ENCODE data around the gene NECAB2.

The NECAB2 gene

GRCh38 chr16:84039696-84040095, 71.7 kb downstream of the NECAB2 start:
- no peak for DNase-seq (ENCODE audit: low read depth)
- H3K4me3 ChIP-seq (ENCODE audit: low read length): no peak overlapping the region
- TF ChIP-seq CTCF (conservative IDR thresholded peaks at IDR 0.05; ENCODE audit: low read depth, low read length): no peak

DNA sequence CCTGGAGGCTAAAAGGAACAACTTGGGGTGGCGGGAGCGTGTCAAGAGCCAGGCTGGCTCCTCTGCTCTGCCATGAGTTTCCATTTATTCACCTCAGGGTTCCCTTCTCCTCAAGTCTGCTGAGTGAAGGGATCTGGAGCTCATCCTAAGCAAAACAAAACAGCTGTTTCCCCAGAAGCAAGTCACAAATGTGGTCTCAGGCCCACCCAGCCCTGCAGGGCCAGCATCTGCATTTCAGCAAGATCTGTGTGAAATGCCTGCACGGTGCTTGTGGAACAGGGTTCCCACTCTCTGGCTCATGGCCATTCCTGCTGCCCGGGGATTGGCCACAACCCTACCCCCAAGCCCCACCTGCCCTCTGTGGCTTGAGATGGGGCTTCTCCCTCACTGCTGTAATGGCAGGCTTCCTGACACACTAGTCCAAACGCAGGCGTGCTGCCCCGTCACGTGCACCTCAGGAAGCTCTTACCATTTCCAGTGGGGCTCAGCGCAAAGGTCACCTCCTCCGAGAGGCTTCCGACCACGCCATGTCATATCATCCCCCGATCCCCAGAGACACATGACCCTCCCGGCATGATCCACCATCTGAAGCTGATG, 72.3 kb downstream of the NECAB2 start:
- no peak overlapping the region for H3K4me3 ChIP-seq (ENCODE audit: low read length)
- no peak for DNase-seq (ENCODE audit: low read depth)
- TF ChIP-seq CTCF (conservative IDR thresholded peaks at IDR 0.05; ENCODE audit: low read depth, low read length): no peak

DNA sequence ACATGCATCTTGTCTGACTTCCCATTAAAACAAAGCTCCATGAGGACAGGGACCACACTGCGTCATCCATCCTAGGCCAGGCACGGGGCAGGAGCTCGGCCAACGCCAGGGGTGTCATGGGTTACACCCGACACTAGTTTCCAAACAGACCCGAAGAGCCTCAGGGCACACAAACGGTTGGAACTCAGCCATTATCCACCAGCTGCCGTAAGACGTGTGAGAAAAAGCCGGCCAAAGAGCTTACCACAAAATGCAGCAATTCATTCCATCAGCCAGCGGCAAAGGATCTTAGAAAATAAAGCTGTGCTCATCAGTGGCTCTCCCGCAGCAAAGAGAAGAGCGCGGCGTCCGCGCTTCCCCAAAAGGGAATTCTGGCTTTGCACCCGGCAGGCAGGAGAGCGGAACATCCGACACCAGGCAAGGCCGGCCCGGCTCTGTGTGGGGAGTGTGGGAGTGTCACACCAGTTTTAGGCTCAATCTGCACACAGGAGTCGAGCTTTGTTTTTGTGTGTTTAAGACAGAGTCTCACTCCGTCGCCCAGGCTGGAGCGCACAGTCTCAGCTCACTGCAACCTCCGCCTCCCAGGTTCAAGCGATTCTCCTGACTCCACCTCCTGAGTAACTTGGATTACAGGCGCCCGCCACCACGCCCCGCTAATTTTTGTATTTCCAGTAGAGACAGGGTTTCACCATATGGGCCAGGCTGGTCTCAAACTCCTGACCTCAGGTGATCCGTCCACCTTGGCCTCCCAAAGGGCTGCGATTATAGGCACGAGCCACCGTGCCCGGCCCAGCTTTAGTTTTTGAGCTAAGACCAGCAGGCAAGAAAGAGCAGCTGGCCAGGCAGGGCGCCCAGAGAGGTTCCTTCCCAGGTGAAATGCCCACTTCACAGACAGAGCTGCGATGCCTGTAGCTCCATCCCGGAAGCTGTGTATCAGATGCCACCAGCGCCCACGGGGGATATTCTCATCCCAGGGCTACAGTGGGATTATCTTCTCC, 73.1 kb downstream of the NECAB2 start:
- peak; percentile 49 for DNase-seq (ENCODE audit: low read depth)
- TF ChIP-seq CTCF (conservative IDR thresholded peaks at IDR 0.05; ENCODE audit: low read depth, low read length): no peak
- no peak overlapping the region for H3K4me3 ChIP-seq (ENCODE audit: low read length)

DNA sequence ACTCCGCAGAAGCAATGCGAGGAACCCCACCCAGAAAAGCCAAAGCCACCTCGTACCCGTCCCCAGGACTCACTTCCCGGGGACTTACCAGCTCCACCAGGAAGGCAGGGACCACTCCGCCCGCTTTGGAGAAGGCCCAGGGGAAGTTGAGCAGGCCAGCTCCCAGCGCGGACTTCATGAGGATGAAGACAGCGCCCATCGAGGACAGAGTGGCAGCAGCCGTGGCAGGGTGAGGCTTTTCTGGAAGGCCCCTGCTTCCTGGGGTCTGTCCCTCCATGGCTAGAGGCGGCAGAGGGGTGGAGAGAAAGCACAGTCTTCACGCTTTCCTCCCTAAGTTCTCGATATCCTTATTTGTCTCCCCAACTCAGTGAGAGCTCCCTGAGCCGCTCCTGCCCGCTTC, 73.8 kb downstream of the NECAB2 start:
- H3K4me3 ChIP-seq (ENCODE audit: low read length): no peak overlapping the region
- no peak for TF ChIP-seq CTCF (conservative IDR thresholded peaks at IDR 0.05; ENCODE audit: low read depth, low read length)
- no peak for DNase-seq (ENCODE audit: low read depth)

GRCh38 chr16:84042308-84042878, 74.3 kb downstream of the NECAB2 start, which contains the start of gene SLC38A8:
Gene SLC38A8, minus strand, starts transcription at chr16:84042795. Its CDS starts 638 bp downstream, at chr16:84042157.
- no peak for TF ChIP-seq CTCF (conservative IDR thresholded peaks at IDR 0.05; ENCODE audit: low read depth, low read length)
- H3K4me3 ChIP-seq (ENCODE audit: low read length): no peak within 1 kb of the TSS
- no peak for DNase-seq (ENCODE audit: low read depth)

- no peak for TF ChIP-seq CTCF (conservative IDR thresholded peaks at IDR 0.05; ENCODE audit: low read depth, low read length)
- no peak for DNase-seq (ENCODE audit: low read depth)
- H3K4me3 ChIP-seq (ENCODE audit: low read length): no peak overlapping the region
Measured at GRCh38 chr16:84042879-84043485, 74.9 kb downstream of the NECAB2 start.
